Activated T-cell treated with anti-CD3 and anti-CD28 coated beads for 4 hours (primary cell): ENCODE results near the gene SPTBN1.
"Not testable (repeated sequence)": the region's sequence is repeated elsewhere in the genome, so short reads cannot be mapped to it uniquely, and the experiment has no call there.

Source experiments
- DNase-seq: peaks from one replicate; pipeline ENCODE4 v3.0.0-alpha.2; 2020

Gene SPTBN1

DNA sequence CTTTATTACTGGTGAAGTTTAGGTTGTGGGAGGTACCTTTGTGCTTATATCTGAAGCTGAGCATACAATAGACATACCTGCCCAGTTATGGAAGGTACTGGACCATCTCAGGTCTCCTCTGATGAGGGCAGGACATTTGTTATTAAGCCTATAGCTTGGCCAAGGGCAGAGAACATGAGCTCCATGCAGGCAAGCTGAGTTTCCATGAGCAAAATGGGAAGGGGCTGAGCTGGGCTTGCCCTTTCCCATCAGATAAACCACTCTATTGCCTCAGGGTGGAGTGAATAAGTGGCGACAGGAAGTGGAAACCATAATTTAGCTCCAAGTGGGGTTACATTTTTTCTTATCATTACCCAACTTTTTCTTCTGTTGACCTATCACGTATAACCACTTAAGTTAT is 227.5 kb downstream of the SPTBN1 start:
- no peak for DNase-seq

DNA sequence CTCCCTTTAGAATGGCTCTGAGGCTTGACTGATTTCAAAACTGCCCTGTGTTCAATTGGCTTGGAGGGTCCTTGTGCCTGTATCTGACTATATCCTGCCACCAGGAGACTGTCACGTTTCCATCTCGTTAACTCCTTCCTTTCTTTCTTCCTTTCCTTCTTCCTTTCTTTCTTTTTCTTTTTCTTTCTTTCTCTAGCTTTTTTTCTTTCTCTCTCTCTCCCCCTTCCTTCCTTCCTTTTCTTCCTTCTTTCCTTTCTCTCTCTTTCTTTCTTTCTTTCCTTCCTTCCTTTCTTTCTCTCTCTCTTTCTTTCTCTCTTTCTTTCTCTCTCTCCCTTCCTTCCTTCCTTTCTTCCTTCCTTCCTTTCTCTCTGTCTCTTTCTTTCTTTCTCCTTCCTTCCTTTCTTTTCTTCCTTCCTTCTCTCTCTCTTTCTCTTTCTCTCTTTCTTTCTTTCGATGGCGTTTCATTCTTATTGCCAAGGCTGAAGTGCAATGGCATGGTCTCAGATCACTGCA is 229.2 kb downstream of the SPTBN1 start:
- no peak for DNase-seq

DNA sequence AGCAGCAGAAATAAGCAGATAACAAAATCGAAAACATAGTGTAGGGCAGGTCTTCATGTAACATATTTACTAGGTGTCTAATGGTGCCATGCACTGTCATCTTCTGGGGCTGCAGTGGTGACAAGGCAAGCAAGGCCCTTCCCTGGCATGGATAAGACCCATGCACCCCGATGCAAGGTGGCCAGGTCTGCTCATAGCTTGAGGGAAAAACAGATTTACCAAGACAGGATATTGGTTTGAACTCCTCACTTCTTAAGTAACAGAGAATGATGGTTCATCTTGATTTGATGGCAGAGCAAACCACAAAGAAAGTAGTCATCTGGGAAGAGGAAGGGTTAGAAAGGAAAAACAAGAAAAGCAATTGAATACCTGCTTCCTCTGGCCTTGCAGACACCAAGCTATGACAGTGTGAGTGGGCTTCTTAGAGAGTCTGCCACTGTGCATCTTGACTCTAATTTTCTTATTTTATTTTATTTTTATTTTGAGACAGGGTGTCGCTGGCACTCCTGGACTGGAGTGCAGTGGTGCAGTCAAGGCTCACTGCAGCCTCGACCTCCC is 231.5 kb downstream of the SPTBN1 start:
- no peak for DNase-seq

DNA sequence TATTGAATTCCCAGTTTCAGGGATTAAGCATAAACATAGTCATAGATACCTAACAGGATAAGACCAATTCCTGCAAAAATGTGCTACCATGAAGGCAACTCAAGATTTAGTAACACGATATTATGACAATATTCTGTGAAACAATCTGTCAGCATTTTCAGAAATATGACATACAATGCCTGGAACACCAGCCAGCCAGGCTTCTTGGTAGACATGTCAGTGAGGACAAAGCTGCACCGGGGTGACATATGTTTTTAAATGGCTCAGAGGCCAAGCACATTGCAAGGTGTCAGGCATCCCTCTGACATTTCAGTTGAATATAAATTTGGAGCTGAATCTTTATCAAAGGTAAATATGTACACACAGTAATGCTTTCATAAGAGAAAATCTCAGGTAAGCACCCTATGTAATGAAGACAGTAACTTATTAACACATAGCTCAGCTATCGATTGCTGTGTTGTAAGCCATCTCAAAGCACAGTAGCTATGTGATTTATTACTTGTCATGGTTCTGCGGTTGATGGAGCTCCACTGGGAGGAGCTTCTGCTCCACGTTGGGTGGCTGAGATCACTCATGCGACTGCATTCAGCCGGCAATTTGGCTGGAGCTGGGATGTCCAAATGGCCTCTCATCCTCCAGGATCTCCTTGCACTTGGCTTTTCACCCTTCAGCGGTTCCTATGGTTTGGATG is 235.5 kb downstream of the SPTBN1 start:
- no peak for DNase-seq

DNA sequence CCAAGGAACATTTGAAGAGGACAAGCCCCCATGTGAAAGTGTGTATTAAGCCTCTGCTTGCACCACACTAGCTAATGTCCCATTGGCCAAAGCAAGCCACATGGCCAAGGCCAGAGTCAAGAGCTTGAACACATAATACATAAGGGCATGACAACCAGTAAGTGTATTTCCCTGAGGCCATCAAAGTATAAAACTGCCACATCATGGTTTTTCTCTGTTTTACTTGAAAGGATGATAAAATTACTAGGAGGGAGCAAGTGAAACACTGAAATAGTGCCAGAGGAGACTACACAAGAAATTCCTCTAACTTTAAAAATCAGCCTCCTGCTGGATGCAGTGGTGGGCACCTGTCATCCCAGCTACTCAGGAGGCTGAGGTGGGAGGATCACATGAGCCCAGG is 236.4 kb downstream of the SPTBN1 start:
- DNase-seq: no peak

DNA sequence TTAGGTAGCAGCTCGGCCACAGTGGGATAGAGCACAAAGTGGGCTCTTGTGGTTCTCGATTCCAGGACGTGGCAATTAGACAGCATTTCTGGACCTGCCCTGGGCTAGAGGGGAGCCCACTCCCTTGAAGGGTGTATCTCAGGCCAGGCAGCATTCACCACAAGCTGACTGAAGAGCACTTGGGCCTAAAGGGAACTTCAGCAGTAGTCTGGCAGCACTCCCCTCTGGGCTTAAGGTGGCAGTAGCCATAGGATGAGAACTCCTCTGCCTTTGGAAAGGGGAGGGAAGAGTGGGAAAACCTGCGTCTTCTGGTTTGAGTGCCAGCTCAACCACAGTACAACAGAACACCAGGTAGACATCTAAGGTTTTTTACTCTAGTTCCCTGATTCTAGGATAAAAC is 239.3 kb downstream of the SPTBN1 start:
- no peak for DNase-seq

DNA sequence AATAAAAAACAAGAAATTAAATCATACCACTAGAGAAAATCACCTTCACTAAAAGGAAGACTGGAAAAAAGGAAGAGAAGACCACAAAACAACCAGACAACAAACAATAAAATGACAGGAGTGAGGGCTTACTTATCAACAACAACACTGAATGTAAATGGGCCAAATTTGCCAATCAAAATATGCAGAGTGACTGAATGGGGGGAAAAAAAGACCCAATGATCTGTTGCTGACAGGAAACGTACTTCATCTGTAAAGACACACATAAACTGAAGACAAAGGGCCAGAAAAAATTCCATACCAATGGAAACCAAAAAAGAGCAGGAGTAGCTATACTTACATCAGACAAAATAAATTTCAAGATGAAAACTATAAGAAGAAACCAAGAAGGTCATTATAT is 241.8 kb downstream of the SPTBN1 start:
- DNase-seq: no peak

DNA sequence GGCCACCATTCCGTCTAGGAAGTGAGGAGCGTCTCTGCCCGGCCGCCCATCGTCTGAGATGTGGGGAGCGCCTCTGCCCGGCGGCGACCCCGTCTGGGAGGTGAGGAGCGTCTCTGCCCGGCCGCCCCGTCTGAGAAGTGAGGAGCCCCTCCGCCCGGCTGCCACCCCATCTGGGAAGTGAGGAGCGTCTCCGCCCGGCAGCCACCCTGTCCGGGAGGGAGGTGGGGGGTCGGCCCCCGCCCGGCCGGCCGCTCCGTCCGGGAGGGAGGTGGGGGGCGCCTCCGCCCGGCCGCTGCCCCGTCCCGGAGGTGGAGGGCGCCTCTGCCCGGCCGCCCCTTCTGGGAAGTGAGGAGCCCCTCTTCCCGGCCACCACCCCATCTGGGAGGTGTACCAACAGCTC is 242.8 kb downstream of the SPTBN1 start:
- DNase-seq: not testable (repeated sequence)

DNA sequence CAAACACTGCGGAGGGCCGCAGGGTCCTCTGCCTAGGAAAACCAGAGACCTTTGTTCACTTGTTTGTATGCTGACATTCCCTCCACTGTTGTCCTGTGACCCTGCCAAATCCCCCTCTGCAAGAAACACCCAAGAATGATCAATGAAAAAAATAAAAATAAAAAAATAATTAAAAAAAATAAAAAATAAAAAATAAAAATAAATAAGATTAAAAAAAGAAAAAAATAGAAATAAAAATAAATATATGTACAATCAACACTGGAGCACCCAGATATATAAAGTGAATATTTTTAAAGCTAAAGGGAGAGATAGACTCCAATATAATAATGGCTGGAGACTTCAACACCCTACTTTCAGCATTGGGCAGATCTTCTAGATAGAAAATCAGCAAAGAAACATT is 243.5 kb downstream of the SPTBN1 start:
- no peak for DNase-seq

DNA sequence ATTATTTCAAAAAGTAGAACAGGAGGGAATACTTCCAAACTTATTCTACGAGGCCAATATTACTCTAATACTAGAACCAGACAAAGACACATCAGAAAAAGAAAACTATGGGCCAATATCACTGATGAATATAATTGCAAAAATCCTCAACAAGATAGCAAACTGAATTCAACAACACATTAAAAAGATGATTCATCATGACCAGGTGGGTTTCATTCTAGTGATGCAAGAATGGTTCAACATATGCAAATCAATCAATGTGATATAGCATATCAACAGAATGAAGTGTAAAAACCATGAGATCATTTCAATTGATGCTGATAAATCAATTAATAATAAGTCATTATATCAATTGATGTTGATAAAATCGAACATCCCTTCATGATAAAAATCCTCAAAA is 244.9 kb downstream of the SPTBN1 start:
- no peak for DNase-seq

DNA sequence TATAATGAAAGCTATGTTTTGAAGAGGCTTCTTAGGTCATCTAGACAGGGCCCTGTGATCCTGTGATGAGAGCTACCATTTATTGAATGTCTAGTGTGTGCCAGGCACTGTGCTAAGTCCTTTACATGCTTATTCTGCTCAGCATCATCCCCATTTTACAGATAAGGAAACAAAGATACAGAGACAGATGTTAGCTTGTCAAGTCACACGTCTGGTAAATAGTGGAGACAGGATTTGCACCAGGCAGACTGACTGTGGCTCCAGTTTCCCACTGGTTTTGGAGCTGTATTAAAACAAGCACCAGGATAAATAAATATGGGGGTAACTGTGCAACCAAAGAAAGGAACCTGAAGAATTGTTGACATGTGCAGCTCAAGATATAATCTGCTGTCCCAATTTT is 248.1 kb downstream of the SPTBN1 start:
- DNase-seq: no peak

DNA sequence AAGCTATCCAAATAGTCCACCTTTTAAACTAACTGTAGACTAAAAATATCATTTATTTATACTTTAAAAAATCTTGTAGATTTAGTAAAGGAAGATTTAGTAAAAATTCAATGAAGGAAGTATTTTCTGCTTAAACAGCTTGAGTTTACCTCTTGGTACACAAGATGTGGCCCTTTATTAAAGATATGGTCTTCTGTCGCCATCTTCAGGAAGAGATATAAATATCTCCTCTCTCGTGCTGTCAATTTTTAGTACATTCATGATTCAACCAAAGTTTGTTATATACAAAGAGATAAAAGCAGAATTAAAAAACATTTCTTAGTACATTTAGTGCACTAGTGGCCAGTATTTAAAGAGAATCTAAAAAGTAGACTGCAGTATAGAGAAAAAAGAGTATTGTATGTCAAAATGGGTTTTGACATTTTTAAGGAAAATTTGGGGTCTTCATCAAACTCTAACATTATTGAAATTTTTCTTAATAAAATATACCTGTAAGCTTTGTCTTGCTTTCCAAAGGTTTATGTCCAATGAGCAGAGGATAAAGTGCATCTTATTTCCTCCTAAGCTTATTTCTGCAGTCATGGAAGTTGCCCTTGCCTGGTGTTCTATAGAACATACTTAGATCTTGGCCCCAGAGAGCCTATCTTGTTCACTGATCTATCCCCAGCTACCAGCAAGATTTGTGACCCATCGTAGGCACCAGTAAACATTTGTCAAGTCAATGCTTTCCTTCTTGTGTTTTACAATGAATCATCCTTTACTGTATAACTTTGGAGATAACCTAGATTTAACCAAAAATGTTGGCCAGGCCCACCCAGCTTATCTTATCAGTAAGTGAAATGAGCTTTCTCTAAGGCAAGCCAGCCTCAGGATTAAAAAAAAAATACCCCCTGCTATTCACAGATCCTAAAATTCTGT is 248.8 kb downstream of the SPTBN1 start:
- no peak for DNase-seq

DNA sequence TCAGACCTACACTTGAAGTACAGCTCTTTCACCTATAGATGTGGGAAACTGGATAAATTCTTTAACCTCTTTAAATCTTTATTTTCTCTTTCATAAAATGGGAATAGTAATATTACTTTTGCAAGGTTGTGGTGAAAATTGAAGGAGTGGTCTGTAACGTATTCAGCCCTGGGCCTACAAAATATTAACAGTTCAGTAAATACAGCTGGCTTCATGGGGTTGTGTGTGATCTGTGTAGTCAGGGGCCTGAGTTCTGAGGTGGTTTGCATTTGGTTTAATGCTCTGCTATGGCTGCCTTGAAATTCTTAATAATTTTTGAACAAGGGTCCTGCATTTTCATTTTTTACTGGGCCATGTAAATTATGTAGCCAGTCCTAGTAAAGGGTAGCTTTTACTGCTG is 250.5 kb downstream of the SPTBN1 start:
- DNase-seq: no peak

DNA sequence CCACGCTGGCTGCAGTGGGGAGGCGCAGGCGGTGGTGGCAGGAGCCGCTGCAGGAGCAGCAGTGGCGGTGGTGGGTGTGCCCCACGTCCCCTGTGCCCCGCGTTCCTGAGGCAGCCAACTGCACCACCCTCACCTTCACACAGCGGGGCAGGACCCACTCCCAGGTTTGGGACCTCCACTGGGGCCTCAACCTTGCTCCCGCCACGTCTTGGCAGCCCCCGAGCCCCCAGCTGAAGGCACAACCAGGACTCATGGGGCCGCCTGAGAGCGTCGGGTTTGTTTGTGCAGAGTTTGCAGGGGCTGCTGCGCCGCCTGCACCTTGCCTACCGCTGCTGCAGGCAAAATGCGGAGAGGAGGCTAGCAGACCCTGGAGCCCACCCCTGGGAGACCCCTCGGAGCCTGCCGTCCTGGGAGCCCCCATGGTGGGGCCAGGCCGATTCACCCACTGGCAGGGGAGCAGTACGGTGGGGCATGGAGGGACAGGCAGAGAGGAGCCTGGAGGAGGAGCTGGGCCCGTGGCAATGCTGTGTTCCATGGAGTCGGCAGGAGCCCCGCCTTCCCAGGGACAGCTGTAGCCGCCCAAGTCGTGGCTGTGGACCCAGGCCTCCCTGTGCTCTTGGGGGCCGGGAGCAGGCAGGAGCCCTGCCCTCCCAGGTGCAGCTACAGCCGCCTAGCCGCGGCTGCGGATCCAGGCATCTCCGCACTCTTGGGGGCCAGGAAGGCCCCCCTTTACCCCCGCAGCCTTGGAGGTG is 252.6 kb downstream of the SPTBN1 start:
- no peak for DNase-seq

DNA sequence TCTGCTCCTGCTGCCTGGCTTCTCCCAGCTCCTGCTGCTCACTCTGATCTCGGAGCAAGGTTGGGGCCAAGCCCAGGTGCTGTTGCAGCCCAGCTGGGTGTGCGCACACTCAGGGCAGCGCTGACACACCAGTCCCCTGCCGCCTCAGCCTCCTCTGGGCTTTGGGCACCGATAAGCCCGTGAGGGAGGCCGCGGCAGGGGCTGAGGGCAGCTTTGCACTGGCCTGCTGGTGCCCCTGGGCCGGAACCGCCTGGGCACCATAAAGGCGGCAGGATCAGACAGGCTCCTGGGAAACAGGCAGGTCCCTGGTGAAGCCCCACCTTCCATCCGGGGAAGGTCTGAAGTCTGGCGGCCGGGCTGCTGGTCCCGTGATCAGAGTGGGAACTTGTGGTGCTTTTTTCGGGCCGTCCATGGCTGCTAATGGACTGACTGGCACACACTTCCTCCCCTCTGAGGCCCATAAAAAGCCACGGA is 253.2 kb downstream of the SPTBN1 start:
- no peak for DNase-seq

DNA sequence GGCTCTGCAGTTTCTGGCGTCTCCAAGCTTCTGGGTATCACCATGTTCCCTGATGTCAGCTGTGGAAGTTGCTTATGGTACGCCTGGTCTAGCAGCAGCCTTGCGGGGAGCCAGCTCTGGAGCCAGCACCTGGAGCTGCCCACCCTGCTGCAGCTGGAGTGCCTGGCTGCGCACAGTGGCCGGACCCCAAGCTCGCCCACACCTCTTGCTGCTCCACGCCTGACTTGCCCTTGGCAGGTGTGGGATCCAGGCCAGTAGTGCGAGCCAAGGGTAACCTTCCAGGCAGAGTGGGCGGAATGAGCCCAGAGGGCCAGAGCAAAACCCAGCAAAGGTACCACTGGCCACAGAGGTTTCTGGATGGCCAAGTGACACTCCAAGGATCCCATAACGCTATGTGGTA is 254.1 kb downstream of the SPTBN1 start:
- DNase-seq: no peak

DNA sequence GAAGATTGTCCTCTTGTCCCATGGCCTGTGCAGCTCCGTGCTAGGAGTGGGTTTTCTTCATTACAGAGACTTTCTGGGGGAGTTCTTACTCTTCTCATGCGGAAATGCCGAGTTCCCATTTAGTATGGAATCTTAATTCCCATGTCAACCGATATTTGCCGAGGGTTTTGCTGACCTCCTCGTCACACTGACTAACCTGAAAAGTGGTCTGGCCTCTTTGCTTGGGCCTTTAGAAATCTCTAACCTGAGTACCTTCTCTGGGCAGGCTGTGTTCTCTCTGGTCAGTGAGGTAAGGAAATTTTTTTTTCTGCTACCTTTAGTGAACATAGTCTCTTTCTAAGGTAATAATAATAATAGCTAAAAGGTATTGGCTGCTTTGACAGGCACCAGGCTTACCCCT is 256.4 kb downstream of the SPTBN1 start:
- DNase-seq: no peak

DNA sequence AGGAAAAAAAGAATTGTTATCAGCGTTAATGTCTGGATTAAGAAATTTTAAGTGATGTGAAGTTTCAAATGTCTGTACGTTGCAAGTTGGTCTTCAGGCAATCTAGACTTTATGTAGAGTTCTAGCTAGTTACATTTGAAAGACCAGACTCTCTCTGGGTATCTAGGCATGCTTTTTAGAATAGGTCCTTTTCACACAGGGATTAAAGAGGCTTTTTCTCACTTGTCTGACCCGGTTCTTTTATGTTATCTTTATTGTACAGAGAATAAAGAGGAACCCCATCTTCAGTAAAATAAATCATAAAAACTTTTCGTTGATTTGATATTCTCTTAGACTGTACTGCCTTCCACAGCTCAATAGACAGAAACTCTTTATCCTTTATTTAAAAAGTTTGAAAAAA is 258.9 kb downstream of the SPTBN1 start:
- DNase-seq: no peak

DNA sequence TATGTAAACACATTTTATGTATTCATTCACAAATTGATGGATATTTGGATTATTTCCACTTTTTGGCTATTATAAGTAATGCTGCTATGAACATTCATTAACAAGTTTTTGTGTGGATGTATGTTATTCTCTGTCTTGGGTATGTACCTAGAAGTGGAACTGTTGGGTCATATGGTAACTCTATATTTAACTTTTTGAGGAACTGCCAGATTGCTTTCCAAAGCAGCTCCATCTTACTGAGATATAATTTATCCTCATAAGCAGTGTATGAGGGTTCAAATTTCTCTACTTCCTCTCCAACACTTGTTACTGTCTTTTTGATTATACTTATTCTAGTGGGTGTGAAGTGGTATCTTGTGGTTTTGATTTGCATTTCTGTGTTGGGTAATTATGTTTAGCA is 260.2 kb downstream of the SPTBN1 start:
- DNase-seq: no peak

DNA sequence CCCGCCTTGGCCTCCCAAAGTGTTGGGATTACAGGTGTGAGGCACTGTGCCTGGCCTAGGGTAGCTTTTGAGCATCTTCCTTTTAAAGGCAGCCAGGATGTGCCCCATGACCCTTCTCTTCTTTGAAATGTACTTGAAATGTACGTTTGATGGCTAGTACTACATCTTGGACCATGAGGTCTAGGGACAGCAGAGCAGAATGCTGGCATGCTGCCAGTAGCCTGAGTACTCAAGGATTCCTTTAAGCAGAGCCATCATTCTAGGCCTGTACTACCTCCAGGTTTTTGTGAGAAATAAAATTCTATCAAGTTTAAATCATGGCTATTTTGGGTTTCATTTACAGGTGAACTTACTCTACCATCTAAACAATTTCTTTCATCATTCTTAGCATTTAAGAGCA is 264.4 kb downstream of the SPTBN1 start:
- DNase-seq: no peak
